GM19351 (cell line): ENCODE data around the gene HJV.

ENCODE experiments used
- ATAC-seq: cut with Tn5 transposase; IDR thresholded peaks from one replicate; pipeline ENCODE4 v1.9.1; 2021; ENCODE audit warnings: mild to moderate bottlenecking, moderate library complexity; ENCODE audit not compliant: unreplicated experiment

The HJV gene

DNA sequence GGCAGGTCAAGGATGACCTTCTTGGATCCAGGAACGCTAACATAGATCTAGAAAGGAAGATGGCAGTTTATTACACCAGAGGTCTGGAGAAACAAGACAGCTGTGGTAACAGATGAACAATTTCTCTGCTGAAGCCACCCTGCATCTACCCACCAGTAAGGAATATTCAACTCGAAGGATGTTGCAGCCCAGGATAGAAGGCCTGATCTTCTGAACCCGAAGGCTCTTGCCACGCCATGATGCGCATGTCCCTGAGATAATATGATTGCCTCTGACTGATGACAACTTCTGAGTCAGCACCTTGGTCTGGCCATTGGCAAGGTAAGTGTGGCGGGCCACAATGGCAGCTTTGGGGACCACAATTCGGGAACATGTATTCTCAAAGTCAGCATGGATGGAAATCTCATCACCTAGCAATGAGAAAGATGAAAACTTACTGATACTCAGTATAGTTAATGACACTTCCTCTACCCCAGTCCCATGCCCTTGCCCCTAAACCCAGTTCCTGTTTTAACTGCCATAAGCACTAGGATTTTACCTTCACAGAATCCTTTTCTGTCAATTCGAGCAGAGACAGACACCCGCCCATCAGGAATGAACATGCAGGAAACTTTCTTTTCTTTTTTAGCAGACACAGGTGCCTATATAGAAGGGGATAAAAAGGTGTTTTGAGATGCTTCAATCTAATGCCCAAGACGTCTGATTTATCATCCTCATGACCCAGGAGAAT lies 27.0 kb downstream of the HJV start:
- ATAC-seq = no peak

DNA sequence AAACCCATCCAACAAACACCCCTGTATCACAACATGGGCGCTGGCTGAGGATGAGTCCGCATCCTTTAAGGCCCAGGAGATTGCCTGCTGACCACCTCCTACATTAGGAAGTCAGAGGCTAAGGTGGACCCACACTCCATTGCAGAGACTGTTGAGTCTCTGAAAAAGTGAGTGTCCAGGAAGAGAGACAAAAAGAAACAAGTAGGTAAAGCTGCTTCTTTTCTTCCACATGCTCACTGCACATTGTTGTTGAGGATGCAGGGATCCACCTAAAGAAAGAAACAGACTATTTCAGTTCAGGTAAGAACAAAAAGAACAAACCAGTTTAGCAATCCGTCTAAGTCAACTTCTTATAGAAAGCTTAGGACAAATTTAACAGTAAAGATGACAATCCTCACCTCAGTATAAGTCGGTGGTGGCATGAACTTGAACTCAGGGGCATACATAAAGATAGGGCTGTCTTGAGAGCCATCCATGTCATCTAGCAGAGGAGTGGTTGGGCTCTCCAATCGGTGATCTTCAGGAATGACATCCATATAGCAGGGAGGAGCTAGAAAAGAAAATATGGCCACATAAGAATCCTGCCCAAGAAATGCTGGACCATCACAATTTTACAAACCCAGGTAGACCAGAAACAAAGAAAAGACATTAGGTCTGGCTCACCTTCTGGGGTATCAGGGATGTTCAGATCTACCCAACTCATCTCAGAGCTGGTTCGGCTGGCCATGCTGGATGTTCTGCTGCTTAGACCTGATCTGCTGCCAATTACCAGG lies 27.7 kb downstream of the HJV start:
- no peak for ATAC-seq

GRCh38 chr1:145992958-145993617 lies 28.4 kb downstream of the HJV start:
- no peak for ATAC-seq

DNA sequence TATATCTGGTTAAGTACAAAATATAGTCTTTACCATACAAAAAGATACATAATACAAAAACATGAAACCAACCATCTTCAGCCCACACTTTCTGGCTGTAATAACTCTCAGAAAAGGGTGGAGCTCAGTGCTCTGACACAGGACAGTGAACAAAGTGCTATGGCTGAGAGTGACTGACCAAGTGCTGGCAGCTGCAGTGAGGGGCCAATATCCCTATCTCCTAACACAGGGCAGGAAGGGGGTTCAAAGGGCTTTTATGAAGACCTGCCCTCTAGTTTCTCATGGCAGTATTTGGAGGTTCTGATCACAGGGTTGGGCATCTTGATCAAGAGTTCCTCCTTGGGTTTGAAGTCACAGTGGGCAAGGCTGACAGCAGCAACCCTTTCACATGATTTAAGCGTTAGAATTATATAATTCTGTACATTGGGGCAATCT lies 29.0 kb downstream of the HJV start:
- no peak for ATAC-seq

DNA sequence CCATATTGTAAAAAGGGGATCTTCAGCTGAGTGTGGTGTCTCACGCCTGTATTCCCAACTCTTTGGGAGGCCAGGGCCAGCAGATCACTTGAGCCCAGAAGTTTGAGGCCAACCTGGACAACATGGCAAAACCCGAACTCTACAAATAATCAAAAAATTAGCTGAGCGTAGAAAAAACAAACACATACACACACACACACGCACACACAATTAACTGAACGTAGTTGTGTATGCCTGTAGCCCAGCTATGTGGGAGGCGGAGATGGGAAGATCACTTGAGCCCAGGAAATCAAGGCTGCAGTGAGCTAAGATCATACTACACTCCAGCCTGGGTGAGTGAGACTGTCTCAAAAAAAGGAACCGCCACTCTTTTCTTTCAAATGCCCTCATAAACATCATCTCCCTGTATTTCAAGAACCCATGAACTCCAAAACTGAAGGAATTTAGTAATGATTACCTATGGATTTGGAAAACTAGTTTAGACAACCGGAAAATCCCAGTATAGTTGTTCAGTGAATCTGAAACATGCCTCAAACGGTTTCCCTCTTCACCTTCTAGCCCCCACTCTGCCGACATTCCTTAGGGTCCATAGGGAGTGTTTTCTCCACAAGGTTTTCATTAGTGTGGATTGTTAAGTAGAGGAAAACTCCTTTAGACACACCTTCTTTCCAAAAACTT lies 29.7 kb downstream of the HJV start:
- no peak for ATAC-seq

DNA sequence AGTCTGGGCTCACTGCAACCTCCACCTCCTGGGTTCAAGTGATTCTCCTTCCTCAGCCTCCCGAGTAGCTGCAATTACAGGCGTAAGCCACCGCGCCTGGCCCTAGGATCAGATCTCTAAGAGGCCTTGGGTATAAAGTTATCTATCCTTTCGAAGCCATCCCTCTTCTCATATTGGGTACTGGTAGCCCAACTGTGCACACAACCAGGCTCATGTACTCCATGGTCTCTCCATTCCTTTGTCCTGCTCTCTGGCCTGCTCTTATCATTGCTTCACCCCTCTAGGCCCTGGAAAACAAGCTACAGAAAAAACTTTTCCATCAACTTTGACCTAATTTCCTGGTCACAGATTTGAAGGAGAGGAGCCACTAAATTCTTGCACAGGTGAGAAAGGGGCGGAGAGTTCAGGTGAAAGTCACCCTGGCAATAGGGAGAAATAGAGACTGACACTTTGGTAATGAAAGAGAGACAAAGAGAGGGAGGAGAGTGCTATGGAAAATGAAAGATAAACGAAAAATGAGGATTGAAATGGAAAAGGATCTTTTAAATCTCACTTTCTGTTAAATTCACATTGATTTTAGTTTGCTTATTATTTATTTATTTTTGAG lies 31.2 kb downstream of the HJV start:
- ATAC-seq = no peak

- ATAC-seq = no peak
Observed at GRCh38 chr1:145988773-145989172, 32.8 kb downstream of the HJV start.

DNA sequence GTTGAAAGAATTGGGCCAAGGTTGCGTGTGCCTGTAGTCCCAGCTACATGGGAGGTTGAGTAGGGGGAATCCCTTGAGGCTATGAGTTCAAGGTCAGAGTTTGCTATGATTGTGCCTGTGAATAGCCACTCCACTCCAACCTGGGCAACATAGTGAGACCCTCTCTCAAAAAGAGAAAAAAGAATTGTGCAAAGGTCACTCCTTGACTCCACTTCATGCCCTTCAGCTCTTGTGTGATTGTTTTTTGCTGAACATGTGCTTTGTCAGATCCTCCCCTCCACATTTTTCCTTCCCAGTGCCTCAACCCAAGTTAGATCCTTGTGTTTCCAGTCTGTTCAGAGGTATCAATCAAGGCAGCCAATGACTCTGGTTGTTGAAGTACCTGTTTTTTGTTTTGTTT lies 33.6 kb downstream of the HJV start:
- ATAC-seq = no peak

- no peak for ATAC-seq
Observed at GRCh38 chr1:145986551-145986950, 35.0 kb downstream of the HJV start.

DNA sequence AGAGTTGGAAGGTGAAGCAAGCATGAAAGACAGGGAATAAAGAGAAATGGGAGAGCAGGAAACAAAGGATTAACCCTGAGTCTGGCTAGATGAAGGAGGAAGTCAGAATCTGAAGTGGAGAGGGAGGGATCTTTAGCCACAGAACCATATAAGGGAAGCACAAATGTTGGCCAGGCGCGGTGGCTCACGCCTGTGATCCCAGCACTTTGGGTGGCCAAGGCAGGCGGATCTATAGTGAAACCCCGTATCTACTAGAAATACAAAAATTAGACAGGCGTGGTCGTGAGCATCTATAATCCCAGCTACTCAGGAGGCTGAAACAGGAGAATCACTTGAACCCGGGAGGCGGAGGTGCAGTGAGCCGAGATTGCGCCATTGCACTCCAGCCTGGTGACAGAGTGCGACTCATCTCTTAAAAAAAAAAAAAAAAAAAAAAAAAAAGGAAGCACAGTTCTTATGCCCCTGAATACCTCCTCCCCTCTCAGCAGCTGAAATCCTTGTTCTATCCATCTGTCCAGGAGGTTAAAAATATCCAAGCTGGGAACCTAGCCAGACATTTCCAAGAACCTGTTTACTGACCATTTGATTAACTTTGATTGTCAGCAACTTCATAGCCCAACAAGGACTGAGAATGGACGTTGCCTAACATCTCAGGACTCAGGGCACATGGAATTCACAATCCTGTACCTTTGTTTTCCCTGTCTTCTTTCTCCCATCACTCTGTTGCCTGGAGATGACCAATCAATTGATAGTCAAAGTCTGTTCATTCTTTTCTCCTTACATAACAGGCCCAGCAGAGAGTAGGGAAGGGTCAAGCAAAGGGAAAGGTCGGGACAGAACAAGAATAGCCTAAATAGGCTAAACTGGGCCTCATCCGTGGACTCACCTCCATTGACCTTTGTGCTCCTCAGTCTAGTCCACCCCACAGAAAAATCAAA lies 35.8 kb downstream of the HJV start:
- no peak for ATAC-seq

DNA sequence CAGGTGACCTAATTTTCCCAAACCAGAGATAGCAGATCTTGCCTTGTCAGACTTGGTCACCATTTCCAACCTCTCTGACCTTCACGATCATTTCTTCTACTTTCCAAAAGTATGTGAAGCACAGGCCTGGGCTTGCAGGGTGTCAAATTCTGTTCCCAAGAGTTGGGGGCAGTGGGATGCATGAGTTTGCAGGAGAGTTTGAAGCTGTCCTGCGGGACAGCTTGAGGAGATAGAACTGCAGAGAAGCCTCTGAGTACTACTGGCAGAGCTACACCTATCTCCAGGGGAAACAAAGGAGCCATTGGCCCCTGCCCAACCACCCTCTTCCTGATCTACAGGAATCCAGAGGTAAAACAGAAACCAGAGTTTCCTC lies 36.4 kb downstream of the HJV start:
- ATAC-seq = no peak

- ATAC-seq = no peak
Observed at GRCh38 chr1:145983960-145984830, 37.3 kb downstream of the HJV start.

DNA sequence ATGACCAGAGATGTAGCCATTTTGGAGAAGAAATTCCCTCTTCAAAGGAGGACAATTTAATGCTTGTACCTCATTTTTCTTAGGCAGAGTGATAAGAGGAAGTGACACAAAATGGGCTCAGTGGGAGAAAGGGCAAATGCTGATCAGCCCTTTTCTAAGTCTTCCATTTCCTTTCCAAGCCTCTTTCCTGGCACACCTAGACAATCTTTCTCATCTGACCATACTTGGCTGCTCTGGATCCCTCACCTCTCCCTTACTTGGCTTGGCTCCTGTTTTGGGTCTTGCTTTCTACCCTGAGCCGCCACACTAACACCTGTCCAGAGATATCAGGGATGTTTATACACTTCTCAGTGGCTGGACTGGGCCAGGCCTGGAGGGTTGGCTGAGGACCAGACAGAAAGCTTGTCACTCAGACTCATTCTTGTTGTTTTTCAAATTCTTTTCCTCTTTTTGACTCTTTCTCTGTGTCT lies 38.3 kb downstream of the HJV start:
- no peak for ATAC-seq

GRCh38 chr1:145982010-145982723 lies 39.4 kb downstream of the HJV start:
- no peak for ATAC-seq

DNA sequence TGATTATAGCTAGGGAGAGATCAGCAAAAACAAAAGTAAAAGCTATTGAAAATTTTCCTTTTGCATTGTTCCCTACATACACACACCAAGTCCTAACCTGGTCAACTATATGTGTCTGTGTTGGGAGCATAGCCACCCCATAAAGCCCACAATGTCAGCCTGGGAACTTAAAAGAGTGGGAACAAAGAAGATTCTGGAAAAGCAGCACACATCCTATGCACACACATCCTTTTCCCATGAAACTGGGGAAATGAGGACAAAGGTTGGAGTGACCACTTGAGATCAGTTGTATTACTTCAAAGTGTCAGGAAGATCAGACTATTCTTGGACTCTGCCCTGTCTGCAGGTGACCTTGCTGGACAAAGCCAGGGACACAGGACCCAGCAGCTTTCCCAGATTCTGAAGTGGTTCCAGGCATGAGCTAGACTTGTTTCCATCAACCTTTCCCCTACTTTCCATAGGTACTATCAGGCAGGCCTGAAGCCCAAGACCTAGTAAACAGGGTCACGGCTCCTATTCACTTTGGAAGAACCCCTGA lies 41.0 kb downstream of the HJV start:
- no peak for ATAC-seq

GRCh38 chr1:145979746-145980456 lies 41.6 kb downstream of the HJV start:
- peak; percentile 13 for ATAC-seq
